ENCODE results near the gene OVOL3. TPM values are rescaled to one million over a fixed set of nuclear protein-coding genes. Genes with fewer than 3 reads are reported as not detected.
"Not testable (repeated sequence)": the region's sequence is repeated elsewhere in the genome, so short reads cannot be mapped to it uniquely, and the experiment has no call there.

The OVOL3 gene
- not detected for total RNA-seq
- long read RNA-seq = 0 reads

DNA sequence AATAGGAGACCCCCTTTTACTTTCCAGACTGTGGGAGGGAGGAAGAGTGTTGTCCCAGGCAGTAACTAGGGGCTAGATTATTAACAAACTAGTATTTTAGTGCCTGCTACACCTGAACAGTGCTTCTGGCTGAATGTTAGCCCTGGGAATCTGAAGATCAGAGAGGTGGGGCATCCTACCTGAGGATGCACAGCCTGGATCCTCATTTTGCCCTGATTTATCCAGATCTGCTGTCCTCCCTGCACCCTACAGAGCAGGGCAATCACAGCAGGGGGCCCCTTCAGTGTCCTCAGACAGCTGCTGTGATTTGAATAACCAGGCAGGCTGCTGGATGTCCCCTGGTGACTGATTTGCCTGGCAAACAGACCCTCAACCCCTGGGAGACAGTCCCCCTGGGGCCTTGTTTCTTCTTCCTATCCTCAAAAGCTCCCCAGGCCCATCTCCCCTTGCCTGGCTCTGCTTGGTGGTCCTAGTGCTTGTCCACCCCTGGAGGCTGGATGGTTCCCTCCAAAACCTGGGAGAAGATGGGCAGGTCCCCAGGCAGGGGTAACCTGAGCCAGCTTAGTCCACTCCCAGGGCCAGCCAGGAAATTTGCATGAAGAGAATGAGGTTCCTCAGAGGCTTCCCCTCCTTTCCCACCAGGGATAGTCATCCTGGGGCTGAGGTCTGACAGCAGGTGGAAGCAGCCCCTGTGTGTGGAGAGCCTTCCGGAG lies at the start of gene OVOL3:
Gene OVOL3 (plus strand): TSS at position 657 of the 713 bp plus-strand sequence. CDS start 60 bp downstream, outside the sequence.
- ATAC-seq (no peak), DNase-seq (no peak)
- intact Hi-C loops (cut with micrococcal nuclease) = no loop called here

DNA sequence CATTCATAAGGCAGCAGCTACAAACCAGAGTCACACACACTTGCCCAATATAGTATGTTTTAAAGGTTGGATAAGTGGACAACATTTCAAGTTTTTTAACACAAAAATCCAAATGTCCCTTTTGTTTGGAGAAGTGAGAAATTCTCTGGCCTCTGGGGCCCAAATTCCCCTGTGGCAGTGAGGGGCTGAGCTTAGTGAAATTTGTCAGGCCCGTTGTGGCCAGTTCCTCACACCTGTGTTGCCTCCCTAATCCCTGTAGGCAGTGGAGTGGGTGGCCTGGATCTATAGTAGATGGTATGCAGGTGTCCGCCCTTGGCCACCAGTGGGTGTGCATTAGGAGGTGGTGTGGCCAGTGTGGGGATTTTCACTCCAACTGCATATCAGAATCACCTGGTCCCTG lies 49.6 kb upstream of the OVOL3 start:
- intact Hi-C loops (cut with micrococcal nuclease) = no loop called here
- no peak for DNase-seq
- ATAC-seq = no peak

DNA sequence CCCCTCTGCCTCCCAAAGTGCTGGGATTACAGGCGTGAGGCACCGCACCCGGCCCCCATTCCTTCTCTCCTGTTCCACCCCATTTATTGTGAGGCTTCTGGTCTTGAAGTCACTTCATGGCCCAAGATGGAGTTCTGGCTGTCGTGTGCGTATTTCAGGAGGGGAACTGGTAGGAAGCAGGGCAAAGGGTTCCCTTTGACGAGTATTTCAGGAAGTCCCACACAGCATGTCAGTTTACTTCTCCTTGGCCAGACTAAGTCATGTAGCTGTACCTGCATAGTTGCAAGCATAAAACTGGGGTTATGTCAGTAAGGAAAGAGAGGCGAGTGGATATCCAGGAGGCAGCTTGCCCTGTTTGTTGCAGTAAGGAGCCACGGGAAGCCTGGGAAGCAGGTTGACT lies 46.1 kb upstream of the OVOL3 start:
- DNase-seq (no peak), ATAC-seq (no peak)
- intact Hi-C loops (cut with micrococcal nuclease) = no loop called here

DNA sequence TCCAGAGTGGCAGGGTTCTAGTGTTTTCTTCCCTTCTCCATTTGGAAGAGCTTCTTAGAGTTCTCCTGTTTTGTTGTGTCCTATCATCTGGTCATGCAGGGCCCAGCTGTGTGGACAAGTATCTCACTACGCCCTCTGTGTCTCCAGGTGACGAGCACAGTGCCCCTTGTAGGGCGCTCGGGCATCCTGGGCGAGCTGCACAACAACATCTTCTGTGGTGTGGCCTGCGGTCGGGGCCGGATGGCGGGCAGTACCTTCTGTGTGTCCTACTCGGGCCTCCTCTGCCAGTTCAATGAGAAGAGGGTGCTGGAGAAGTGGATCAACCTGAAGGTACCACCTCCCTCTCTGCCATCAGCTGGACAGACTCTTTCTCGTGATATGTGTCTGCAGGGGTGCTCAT lies 43.3 kb upstream of the OVOL3 start:
- DNase-seq = no peak
- intact Hi-C loops (cut with micrococcal nuclease) = no loop called here
- ATAC-seq = no peak

DNA sequence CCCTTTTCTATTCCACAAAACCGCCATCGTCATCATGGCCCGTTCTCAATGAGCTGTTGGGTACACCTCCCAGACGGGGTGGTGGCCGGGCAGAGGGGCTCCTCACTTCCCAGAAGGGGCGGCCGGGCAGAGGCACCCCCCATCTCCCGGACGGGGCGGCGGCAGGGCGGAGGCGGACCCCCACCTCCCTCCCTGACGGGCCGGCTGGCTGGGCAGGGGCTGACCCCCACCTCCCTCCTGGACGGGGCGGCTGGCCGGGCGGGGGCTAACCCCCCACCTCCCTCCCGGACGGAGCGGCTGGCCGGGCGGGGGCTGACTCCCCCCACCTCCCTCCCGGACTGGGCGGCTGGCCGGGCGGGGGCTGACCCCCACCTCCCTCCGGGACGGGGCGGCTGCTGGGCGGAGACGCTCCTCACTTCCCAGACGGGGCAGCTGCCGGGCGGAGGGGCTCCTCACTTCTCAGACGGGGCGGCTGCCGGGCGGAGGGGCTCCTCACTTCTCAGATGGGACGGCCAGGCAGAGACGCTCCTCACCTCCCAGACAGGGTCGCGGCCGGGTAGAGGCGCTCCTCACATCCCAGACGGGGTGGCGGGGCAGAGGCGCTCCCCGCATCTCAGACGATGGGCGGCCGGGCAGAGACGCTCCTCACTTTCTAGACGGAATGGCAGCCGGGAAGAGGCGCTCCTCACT lies 42.0 kb upstream of the OVOL3 start:
- intact Hi-C loops (cut with micrococcal nuclease); ATAC-seq; DNase-seq: not testable (repeated sequence)

DNA sequence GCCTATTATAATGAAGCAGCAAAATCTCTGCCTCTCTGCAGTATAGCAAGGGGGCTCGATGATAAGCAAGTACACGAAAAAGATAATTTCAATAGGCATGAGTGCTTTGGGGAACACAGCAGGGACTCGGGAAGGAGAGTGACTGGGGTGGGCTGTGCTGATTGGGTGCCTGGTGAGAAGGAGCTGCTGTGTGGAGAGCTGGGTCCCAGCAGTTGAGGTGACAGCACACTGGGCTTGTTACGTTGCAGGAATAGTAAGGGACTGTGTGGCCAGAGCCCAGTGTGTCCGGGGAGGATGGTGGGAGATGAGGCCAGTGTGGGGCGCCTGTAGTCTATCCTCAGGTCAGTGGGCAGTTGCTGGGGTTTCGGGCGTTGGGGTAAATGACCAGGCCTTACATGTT lies 38.9 kb upstream of the OVOL3 start:
- DNase-seq (no peak), ATAC-seq (no peak)
- intact Hi-C loops (cut with micrococcal nuclease) = no loop called here

DNA sequence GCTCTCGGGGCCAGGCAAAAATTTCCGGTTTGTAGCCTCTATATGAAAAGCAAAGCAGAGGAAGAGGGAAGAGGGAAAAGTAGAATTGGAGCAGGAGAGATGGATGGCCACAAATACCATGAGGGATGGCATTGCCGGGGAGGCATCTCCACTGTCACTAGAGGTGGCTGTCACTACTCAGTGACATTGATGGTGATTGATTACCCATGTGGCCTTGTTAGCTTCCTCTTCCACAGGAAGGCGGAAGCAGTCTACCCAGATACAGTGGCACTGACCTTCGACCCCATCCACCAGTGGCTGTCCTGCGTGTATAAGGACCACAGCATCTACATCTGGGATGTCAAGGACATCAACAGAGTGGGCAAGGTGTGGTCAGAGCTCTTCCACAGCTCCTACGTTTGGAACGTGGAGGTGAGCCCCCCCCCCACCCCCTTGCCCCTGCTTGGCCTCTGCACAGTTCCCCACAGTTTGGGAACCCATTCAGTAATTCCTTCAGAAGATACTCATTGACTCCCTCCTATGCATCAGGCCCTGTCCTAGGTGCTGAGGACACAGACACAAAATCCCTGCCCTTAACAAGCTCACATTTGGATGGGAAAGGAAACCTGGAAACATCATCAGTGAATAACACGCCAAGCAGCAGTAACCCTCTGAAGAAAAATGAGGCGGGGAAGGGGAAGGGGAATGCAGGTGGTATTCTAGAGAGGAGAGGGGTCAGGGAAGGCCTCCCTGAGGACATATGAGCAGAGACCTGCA lies 37.6 kb upstream of the OVOL3 start:
- intact Hi-C loops (cut with micrococcal nuclease) = no loop called here
- ATAC-seq = no peak
- no peak for DNase-seq

DNA sequence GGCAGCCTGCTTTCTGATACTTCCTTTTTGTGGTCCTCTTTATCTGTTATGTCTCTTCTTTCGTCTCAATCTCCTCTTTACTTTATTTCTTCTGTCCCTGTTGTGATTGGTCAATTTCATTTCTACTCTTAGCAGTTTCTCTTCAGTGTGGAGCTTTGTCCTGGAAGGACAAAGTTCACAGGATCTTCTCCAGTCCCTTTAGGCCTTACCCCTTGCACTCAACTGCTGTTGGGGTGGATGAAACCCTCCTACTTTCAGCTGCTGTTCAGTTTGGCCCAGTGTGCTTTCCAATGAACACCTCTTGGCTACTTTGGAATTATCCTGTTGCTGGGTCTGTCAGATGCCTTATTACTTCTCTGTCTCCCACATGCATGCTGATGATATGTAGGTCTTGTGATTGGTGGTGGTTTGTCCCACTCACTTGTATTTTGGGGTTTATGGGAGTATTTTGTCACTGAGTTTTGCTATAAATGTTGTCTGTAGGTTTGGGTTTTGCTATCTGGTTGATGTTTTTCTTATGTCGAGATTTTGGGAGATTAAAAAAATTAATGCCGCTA lies 31.5 kb upstream of the OVOL3 start:
- ATAC-seq (no peak), DNase-seq (no peak)
- intact Hi-C loops (cut with micrococcal nuclease) = no loop called here

DNA sequence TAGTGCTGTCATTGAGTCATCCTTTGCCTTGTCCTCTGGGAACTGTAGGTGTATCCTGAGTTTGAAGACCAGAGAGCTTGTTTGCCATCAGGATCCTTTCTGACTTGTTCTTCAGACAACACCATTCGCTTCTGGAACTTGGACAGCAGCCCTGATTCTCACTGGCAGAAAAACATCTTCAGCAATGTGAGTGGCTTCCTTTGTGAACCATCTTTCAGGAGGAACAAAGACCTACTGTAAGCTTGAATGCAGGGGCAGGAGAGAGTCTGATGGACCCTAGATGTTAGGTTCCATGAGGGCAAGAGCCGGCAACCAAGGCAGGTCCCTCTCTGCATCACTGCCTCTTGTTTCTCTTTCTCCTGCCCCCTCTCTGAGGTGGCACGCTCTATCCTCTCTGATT lies 29.6 kb upstream of the OVOL3 start:
- DNase-seq (no peak), ATAC-seq (no peak)
- intact Hi-C loops (cut with micrococcal nuclease) = no loop called here

DNA sequence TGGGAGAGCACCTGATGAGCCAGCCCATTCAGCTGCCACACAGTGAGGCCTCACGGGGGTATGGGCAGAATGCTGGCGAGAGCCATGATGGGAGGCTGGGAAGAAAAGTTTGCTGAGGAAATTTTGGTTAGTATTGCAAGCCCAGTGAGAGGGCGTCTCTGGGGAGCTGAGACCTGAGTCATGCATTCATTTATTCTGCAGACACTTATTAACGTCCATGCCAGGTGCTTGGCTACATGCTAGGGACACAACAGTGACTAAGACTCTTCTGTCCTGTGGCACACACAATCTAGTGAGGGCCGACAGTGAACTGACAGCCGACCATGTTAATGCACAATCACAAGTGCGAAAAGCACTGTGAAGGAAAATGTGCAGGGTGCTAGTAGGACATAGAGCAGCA lies 29.0 kb upstream of the OVOL3 start:
- intact Hi-C loops (cut with micrococcal nuclease) = no loop called here
- ATAC-seq = no peak
- no peak for DNase-seq

DNA sequence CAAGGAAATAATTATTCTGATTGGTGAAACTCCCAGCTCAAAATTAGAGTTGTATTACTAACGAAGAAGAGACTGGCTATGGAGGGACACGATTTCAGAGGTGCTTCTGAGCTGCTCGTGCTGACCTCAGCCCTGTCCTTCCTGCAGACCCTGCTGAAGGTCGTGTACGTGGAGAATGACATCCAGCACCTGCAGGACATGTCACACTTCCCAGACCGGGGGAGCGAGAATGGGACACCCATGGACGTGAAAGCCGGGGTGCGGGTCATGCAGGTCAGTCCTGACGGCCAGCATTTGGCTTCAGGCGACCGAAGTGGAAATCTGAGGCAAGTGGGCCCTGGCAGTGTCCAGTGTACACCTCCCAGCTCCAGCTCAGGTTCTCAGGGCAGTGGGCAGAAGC lies 28.0 kb upstream of the OVOL3 start:
- ATAC-seq = no peak
- no peak for DNase-seq
- intact Hi-C loops (cut with micrococcal nuclease) = no loop called here

DNA sequence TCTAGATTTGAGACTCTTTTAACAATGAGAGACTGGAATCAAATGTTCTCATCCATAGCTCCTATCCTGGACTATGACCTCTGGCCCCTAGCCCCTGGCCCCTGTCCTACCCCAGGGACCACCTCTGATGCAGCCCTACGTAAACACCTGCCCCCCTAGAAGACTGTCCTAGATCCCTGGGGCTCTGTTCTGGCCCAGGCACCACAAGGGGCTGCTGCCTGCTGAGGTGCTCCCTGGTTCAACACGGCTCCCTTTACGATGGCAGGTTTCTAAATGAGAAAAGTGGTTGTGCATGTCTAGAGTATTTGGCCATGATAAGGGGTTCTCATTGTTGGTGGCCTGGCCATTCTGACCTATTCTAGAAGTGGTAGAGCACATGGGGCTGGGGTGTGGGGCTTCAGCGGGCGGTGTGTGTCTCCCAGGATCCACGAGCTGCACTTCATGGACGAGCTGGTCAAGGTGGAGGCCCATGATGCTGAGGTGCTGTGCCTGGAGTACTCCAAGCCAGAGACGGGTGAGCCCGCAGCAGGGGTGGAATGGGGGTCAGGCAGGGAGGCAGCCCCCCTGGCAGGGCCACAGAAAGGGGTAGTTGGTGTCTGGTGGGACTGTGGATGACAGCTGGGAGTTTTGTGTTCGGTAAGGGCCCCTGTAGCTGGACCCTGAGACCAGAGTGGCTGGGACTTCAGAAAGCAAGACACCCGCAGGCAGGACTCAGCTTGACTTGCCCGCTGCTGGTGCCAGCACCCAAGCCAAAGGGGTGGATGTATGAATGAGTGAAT lies 26.5 kb upstream of the OVOL3 start:
- ATAC-seq (no peak), DNase-seq (no peak)
- intact Hi-C loops (cut with micrococcal nuclease) = no loop called here

DNA sequence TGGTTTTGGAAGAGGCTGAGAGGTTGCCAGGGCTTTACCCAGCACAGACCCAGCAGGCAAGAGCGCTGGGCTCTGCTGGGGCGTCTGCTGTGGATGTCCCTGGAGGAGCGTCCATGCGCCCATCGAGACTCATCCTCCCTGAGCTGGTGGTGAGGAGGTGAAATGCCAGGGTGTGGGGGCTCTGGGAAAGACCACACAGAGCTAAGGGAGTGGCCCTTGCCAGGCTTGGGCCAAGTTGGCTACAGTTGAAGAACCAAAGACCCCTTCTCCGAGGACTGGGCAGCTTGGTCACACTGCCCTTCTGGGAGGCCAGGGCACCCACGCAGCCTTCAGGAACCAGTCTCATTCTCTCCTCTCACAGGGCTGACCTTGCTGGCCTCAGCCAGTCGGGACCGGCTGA lies 24.6 kb upstream of the OVOL3 start:
- ATAC-seq = no peak
- intact Hi-C loops (cut with micrococcal nuclease) = no loop called here
- no peak for DNase-seq

DNA sequence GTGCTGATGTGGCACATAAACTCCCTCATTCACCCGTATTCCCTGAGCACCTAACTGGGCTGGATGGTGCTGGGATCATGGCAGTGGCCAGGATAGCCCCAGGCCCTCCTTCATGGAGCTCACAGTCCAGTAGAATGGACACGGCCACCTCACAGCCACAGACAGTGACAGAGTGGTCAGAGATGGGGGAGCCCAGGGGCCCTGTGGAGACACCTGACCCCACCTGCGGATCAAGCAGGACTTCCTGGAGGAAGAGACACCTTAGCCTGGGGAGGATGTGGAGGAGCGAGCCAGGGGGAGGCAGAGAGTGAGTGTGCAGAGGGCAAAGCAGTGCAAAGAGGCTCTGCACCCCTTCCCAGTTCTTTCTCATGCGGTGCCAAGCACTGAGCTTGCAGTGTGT lies 21.1 kb upstream of the OVOL3 start:
- no peak for DNase-seq
- intact Hi-C loops (cut with micrococcal nuclease) = no loop called here
- no peak for ATAC-seq

DNA sequence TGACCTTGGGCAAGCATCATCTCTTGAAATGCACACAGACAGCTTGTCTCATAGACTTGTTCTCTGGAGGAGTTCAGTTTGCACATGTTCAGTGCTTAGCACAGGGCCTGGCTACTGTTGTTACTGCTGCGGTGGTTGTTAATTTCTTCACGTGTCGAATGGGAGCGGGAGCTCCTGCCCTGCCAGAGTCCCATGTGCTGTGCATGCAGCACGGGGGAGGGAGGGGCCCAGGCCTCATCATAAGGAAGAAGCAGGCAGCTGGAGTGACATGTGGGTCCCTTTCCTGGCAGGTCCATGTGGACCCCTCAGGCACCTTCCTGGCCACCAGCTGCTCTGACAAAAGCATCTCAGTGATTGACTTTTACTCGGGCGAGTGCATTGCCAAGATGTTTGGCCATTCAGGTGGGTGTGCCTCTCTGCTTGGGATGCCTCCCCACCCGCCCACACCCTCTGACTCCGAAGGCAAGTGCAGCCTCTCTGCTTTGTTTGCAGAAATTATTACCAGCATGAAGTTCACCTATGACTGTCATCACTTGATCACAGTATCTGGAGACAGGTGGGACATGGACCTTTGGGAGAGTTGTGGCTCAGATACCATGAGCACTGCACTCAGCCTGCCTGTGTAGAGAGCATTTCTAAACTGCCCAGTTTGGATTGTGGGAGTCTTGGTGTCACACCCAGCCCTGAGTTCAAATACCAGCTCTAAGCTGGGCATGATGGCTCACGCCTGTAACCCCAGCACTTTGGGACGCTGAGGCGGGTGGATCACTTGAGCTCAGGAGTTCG lies 19.8 kb upstream of the OVOL3 start:
- ATAC-seq (no peak), DNase-seq (no peak)
- intact Hi-C loops (cut with micrococcal nuclease) = no loop called here

DNA sequence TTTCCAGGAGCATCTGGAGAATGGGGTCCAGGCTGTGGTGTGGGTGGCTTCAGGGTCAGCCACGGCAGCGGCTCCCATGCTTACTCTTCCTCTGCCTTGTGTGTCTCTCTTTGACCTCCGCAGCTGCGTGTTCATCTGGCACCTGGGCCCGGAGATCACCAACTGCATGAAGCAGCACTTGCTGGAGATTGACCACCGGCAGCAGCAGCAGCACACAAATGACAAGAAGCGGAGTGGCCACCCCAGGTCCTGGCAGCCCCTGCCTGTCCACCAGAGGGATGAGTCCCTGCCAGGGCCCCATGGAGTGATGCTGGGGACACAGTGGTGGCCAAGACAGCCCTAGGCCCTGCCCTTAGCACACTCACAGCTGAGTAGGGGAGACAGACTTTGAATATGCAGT lies 18.4 kb upstream of the OVOL3 start:
- no peak for DNase-seq
- ATAC-seq = no peak
- intact Hi-C loops (cut with micrococcal nuclease) = no loop called here

DNA sequence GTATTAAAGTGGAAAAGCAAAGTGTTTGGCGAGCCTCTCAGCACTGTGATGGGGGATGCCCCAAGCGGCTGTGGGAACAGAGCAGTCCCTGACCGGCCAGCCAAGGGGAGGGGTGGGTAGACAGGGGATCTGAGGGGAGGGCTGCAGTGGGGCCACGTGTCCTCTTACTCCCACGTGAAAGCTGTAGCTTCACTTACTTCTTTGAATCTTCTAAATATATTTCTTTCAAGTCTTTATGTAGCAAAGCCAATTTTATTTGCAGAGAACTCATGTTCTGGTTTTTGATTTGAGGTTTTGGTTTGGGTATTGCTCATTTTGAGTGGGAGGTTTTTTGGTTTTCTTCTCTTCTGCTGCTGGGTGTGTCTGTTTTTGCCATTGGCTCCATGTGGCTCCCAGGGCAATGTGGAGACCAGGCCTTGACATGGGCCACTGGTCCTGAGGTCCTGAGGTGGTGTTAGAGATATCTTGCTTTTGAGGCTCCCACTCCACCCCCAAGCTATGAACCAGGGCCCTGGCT lies 17.7 kb upstream of the OVOL3 start:
- DNase-seq (no peak), ATAC-seq (no peak)
- intact Hi-C loops (cut with micrococcal nuclease) = no loop called here

DNA sequence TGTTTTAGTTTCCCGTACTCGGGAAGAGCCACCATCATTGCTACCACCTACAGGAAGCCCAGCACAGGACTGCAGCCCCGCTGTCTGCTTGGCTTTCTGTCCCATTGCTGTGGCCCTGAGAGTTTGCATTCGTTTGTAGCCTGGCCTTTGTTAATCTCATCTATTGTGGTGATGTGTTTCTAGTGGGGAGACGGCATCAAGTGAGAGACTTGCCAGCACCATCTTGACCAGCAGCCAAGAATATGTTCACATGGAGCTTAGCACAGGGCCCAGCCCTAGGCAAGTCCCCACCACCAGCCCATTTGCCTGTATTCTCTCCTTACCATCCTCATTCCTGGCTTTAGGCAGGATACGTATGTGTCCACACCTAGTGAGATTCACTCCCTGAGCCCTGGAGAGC lies 17.3 kb upstream of the OVOL3 start:
- intact Hi-C loops (cut with micrococcal nuclease) = no loop called here
- DNase-seq = peak; percentile 41

More for the DNA sequence above, 17.3 kb upstream of the OVOL3 start:
- ATAC-seq = peak; percentile 91

Data from left ventricle myocardium superior (tissue), 1 donor.